EH (cell line): ENCODE measurements around the gene PFKFB4.
"Not testable (repeated sequence)": the region's sequence is repeated elsewhere in the genome, so short reads cannot be mapped to it uniquely, and the experiment has no call there.

ENCODE experiments used
- DNase-seq: peaks from one replicate; pipeline ENCODE4 v3.0.0-alpha.2; 2015; ENCODE audit warnings: low read depth

PFKFB4 gene

GRCh38 chr3:48558493-48559134 is 2.0 kb upstream of the PFKFB4 start:
- no peak for DNase-seq

DNA sequence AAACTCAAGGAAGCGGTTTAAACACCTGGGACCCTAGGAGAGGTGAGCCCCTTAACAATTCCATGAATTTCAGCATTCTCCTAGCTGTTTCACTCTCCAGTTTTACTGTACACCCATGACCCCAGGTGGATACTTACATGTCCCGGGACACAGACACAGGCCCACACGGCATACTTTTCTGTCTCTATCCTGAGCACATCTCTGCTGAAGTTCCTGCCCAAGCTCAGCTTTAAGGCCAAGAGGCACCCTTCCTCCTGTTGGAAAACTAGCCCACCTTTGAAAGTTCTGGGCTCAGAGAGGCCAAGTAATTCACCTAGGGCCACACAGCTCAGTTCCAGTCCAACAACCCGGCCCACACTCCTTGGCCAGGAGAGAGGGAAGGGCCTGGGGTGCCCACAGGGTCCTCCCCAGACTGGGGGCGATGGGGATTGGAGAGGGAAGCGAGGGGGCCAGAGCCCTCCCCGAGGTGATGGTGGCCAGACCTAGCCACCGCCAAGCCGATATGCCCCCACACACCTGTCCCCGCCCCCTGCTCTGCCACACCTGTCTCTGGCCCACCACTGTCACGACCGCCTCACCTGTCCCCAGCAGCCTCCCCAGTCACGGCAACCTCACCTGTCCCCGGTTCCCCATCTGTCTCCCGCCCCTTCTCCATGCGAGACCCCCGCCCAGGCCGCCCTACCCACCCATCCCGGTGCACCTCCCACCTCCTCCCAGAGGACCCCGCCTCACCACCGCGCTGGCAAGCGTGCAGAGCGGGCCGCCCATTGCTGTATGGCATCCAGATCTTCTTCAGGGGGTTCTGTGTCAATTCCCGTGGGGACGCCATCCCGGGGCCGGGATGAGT is 431 bp downstream of the PFKFB4 start:
- DNase-seq: no peak

- DNase-seq: no peak
Measured at GRCh38 chr3:48555231-48555948, 1.2 kb downstream of the PFKFB4 start.

DNA sequence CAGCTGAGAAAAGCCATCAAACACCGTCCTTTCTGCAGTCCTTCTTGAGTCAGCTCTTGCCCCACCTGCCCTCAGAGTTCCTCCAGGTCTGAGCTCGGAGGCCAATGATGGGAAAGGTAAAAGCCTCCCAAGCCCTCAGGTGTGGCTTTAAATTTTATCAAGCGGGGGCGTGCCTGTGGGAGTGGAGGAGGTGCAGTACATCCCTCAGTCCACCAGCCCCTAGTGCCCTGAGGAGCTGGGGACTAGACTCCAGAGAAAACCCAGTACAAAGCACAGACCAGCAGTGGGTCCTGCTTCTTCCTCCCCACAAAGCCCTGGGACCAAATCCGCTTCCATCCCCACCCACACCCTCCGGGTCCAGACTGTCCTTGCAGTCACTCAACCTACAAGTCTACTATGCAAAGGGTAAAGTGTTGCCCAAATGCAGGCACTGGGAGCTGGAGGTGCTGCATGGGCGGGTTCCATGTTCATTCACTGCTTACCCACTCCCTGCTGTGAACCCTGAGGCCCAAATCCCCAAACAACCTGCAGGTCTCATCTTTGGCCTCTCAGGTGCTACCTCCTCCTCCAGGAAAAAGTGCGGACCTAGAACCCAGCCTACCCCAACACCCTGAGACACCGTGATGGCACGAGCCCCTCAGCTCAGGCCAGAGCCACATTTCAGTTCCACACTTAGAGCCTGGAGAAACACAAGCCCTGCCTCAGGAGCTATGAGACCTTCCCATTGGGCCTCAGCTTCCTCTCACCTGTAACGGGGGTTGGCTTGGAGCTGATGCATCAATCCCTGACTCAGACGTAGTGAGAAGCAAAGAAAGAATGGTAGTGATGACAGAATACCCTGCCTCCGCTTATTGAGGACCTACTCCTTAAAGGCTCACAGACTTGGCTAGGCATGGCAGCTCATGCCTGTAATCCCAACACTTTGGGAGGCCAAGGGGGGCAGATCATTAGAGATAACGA is 2.4 kb downstream of the PFKFB4 start:
- no peak for DNase-seq

DNA sequence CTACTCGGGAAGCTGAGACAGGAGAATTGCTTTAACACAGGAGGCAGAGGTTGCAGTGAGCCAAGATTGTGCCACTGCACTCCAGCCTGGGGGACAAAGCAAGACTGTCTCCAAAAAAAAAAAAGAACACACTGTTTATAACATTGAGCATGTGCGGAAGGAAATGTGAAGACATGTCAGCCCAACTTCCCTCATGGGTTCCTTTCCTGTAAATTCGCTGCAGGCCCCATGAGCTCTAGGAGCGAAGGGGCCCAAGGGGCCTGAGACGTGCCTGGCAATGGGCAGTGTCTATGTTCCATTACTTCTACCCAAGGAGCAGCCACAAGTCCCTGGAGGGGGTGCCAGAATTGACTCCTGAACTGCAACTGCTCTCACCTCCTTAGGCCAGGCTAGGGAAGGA is 3.2 kb downstream of the PFKFB4 start:
- no peak for DNase-seq

- DNase-seq: no peak
Measured at GRCh38 chr3:48552111-48552951, 4.3 kb downstream of the PFKFB4 start.

DNA sequence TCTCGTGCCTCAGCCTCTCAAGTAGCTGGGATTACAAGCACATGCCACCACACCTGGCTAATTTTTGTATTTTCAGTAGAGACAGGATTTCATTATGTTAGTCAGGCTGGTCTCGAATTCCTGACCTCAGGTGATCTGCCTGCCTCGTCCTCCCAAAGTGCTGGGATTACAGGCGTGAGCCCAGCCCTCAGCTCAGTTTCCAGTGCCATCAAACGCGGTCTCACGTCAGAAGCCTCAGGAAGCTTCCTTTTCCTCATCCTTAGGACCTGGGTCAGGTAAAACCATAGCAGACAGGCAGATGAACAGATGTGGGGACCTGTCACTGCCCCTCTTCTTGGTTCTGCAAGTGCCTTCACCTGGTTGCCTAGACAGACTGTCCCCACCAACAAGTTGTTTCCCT is 5.0 kb downstream of the PFKFB4 start:
- DNase-seq: not testable (repeated sequence)

DNA sequence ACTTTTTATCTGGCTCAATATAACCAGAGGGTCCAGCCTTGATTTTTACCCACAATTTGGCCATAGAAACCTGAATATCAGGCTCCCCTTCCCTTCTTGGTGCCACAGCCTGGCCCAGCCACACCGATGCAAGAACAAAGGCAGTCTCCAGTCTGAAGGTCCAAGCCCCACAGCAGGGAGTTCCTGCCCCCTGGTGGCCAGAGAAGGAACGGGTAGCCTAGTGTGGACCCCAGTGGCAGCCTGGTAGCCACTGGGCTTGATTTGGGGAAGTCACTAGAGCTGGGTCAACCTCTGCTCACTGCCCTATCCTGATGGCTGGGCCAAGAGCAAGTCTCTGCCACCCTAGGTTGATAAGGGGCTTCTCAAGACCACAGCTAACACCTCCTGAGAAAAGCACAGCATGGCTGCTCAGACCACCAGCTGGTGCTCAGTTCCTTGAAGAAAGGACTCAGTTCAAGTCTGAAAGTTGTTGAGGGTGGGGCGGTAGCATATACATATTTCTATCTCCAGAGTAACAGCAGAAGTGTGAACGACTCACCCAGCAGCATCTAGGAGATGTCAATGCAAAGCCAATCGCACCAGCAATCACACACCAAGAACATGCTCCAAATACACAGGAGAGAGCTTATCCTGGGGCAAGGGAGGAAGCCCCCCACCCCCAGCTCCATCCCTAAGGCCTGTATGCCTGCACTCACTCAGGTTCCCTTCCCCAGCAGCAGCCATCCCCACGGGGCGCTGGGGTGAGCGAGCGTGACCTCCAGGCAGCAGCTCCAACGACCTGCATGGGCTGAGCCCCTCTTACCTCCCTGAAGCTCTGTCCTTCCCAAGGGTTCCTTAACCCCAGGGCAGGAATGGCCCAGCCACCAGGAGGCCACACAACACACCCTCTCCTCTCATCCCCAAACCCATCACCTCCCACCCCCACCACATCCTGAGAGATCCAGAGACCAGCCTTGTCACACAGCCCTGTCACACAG is 7.6 kb downstream of the PFKFB4 start:
- peak; percentile 79 for DNase-seq

DNA sequence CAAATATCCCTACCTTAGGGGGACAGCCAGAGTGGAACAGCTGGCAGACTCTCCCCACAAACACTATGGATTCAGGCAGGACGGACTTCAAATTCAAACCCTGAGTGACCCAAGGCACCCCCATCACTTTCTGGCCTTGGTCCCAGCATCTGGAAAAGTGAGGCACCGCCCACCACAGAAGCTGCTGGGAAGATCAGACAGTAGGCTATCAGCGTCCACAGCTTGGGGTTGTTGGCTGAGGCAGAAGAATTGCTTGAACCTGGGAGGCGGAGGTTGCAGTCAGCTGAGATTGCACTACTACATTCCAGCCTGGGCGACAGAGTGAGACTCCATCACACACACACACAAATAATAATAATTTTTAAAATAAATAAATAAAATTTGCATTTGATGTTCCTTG is 8.5 kb downstream of the PFKFB4 start:
- DNase-seq: no peak

DNA sequence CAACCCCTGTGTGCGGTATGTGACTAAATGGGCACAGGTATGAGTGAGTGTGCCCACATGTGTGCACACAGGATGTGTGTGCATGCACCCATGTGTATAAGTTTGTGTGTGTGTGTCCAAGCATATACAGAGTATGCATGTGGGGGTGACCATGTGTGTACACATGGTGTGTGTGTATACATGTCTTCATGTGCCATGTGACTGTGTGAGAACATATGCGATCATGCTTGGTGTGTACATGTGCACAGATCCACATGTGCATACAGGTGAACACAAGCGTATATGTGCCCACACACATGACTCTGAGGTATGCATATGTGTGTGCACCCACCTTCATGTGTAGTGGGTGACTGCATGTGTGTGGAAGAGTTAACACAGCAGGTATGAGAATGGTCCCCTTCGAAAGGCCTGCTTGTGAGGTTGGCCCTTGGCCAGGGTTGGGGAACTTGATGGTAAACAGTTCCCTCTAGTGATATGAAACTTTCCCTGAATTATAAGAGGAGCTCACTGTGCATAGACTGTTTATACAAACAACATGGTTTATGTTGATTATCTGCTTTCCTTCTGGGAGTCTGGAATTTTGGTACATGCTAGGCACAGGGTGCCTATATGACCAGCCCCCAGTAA is 10.3 kb downstream of the PFKFB4 start:
- DNase-seq: no peak

GRCh38 chr3:48544141-48544540 is 12.5 kb downstream of the PFKFB4 start:
- DNase-seq: no peak

DNA sequence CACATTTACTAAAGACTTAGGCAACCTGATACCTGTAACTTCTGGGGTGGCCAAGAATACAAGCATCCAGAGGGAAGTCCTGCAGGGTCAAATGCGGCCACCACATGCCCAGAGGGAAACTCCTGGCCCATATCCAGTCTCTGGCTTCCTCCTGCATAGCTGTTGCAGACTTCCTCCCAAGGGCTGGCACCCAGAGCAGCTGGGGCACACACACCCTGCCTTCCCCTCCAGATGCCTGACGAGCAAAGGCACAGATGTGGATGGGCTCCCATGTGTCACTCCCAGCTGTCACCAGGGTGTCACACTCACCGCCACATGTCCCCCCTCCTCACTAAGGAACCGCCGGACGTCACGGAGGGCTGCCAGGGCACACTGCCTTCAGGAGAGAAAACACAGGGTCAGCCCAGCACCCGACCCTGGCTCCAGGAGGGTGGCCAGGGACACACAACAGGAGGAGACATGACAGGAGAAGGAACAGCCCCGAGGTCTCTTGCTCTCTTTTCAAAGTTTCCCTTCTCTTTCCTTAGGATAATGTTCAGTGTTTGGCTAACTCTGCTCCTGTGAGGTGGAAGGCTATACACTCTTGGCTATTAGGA is 13.2 kb downstream of the PFKFB4 start:
- DNase-seq: peak; percentile 26

DNA sequence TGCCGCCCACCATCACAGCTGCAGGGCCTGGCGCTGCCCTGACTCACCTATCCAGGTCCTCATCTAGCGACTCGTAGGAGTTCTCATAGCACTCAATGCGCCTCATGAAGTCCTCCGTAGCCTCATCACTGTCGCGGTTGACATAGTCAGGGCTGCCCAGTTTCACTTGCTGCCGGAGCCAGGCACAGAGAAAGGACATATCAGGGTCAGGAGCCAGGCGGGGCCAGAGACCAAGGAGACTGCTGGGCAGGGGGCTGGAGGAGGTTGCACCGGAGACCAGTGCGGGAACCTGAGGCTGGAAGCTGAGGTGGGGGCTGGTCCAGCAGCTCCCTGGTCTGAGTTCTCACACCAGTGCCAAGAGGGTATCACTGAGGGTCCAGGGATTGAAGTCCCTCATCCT is 18.2 kb downstream of the PFKFB4 start:
- DNase-seq: no peak

GRCh38 chr3:48536785-48537184 is 19.8 kb downstream of the PFKFB4 start:
- DNase-seq: no peak

- no peak for DNase-seq
Measured at GRCh38 chr3:48536116-48536515, 20.5 kb downstream of the PFKFB4 start.

DNA sequence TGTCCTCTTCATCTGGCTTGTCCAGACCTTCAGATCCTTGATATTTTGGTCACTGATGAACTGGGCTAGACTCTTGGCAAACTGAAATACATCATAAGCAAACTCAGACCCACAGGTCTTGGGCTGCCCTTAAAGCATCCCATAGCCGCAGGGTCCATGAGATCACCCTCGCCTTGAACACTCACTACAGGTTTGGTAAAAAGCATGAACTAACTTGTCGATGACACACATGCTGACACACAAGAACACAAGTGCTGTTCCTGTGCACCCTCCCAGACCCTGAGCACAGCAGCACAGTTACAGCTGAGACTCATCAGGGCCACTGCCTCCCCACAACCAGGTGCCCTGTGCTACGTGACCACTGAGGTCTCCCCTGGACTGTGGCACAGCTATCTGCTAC is 21.0 kb downstream of the PFKFB4 start:
- no peak for DNase-seq

DNA sequence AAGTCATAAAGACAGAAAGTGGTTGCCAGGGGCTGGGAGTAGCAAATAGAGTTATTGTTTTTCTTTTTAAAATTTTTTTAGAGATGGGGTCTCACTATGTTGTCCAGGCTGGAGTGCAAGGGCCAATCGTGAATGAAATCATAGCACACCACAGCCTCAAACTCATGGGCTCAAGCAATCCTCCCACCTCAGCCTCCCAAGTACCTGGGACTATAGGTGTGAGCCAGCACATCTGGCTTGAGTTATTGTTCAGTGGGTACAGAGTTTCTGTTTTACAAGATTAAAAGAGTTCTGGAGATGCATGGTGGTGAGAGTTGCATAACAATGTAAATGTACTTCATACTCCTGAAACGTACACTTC is 23.6 kb downstream of the PFKFB4 start:
- DNase-seq: no peak

DNA sequence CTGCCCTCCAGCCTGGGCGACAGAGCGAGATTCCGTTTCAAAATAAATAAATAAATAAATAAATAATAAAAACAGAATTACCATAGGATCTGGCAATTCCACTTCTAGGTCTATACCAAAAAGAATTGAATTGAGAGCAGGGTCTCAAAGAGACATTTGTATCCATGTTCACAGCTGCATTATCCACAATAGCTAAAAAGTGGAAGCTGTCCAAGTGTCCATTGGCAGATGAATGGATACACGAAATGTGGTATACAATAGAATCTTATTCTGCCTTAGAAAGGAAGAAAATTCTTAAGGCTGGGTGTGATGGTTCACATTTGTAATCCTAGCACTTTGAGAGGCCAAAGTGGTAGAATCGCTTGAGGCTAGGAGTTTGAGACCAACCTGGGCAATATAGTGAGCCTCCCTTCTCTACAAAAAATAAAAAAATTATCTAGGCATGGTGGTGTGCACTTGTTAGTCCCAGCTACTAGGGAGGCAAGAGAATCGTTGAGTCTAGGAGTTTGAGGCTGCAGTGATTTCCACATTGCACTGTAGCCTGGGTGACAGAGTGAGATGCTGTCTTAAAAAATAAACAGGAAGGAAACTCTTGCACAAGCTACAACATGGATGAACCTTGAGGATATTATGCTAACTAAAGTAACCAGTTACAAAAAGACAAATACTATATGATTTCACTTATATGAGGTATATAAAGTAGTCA is 24.2 kb downstream of the PFKFB4 start:
- DNase-seq: no peak
